Natural killer cell treated with Interleukin-12 subunit alpha and Interleukin-12 subunit beta and Interleukin-15 and Interleukin-18, amount 100 ng/mL, for 72 hours (primary cell): ENCODE results near the gene ANKRD7. TPM values are rescaled to one million over a fixed set of nuclear protein-coding genes. Genes with fewer than 3 reads are reported as not detected.

Experiments
- ATAC-seq, 2 donors: fragments of 150-1000 bp; cut with Tn5 transposase in 1 of 2; sonication (Bioruptor Pico), chemical (Tn5 transposase) in 1 of 2; 2 replicates each; pipeline ENCODE4 v1.10.0; 2021
- DNase-seq: peaks from one replicate; pipeline ENCODE4 v3.0.0; 2022; ENCODE audit warnings: low spot score
- H3K27ac Mint-ChIP-seq, 2 donors: 1 replicate in 1 of 2; 2 replicates in 1 of 2; pipeline ENCODE4 v1.8.0; 2022; ENCODE audit warnings: mixed read lengths in 2 of 2, mild to moderate bottlenecking in 1 of 2, moderate library complexity in 1 of 2
- H3K27me3 Mint-ChIP-seq, 2 donors: 1 replicate in 1 of 2; 2 replicates in 1 of 2; pipeline ENCODE4 v1.8.0; 2022; ENCODE audit warnings: mixed read lengths in 2 of 2
- H3K36me3 Mint-ChIP-seq: one replicate; pipeline ENCODE4 v1.8.0; 2022; ENCODE audit warnings: mixed read lengths
- H3K4me1 Mint-ChIP-seq, 2 donors: 1 replicate in 1 of 2; 2 replicates in 1 of 2; pipeline ENCODE4 v1.8.0; 2022; ENCODE audit warnings: low read depth in 2 of 2, mixed read lengths in 2 of 2, mild to moderate bottlenecking in 1 of 2
- H3K4me3 Mint-ChIP-seq: one replicate; pipeline ENCODE4 v1.8.0; 2022; ENCODE audit warnings: mixed read lengths
- H3K9me3 Mint-ChIP-seq: 2 replicates; pipeline ENCODE4 v1.8.0; 2022; ENCODE audit warnings: mixed read lengths
- total RNA-seq, 2 donors: library from RNA; stranded (reverse); gene quantifications; one replicate each; pipeline ENCODE4 v1.2.3, GENCODE V29; 2022

Gene ANKRD7
- not detected for total RNA-seq

- no peaks in the 10 kb centered on the region for H3K4me1 Mint-ChIP-seq
- no peak for DNase-seq
- no peak within 1 kb of the TSS for H3K27ac Mint-ChIP-seq
- H3K36me3 Mint-ChIP-seq, result no peaks in the 10 kb centered on the region
- H3K27me3 Mint-ChIP-seq, result peaks cover 11 to 20% of the 10 kb centered on the region in 2 donors
- H3K4me3 Mint-ChIP-seq, result no peak within 1 kb of the TSS
- peaks cover 5% of the 10 kb centered on the region for H3K9me3 Mint-ChIP-seq
- ATAC-seq, result no peak
Observed at GRCh38 chr7:118224521-118224920, at the start of gene ANKRD7. TSS of gene ANKRD7 (plus strand) at chr7:118224704. CDS start at chr7:118224831, 127 bp downstream.

GRCh38 chr7:118175740-118176139, 48.8 kb upstream of the ANKRD7 start:
- H3K27ac Mint-ChIP-seq, result no peak overlapping the region
- no peak overlapping the region for H3K4me3 Mint-ChIP-seq
- no peaks in the 10 kb centered on the region for H3K4me1 Mint-ChIP-seq
- H3K9me3 Mint-ChIP-seq, result no peaks in the 10 kb centered on the region
- ATAC-seq (no peak), DNase-seq (no peak)
- peaks cover 16 to 29% of the 10 kb centered on the region in 2 donors for H3K27me3 Mint-ChIP-seq
- H3K36me3 Mint-ChIP-seq, result no peaks in the 10 kb centered on the region

GRCh38 chr7:118179191-118179590, 45.3 kb upstream of the ANKRD7 start:
- no peak overlapping the region for H3K27ac Mint-ChIP-seq
- DNase-seq (no peak), ATAC-seq (no peak)
- H3K9me3 Mint-ChIP-seq, result peaks cover 3% of the 10 kb centered on the region
- H3K4me3 Mint-ChIP-seq, result no peak overlapping the region
- H3K27me3 Mint-ChIP-seq, result peaks cover 0 to 12% of the 10 kb centered on the region in 2 donors
- H3K4me1 Mint-ChIP-seq, result peaks cover 4 to 11% of the 10 kb centered on the region in 2 donors
- H3K36me3 Mint-ChIP-seq, result peaks cover 7% of the 10 kb centered on the region

- ATAC-seq, result no peak
- Mint-ChIP-seq H3K4me3 (peak overlapping the region; percentile 97), H3K27me3 (no peaks in the 10 kb centered on the region), H3K27ac (peak overlapping the region; percentile 96 to 97), H3K36me3 (peaks cover 27% of the 10 kb centered on the region), H3K9me3 (peaks cover 3% of the 10 kb centered on the region), H3K4me1 (peaks cover 26 to 40% of the 10 kb centered on the region in 2 donors)
- DNase-seq, result no peak
Observed at GRCh38 chr7:118182593-118183427, 41.7 kb upstream of the ANKRD7 start.

GRCh38 chr7:118183428-118183785, 41.1 kb upstream of the ANKRD7 start:
- peak; percentile 2 for ATAC-seq
- Mint-ChIP-seq H3K4me1 (peaks cover 30 to 44% of the 10 kb centered on the region in 2 donors), H3K27ac (peak overlapping the region; percentile 96 to 97), H3K27me3 (no peaks in the 10 kb centered on the region), H3K36me3 (peaks cover 33% of the 10 kb centered on the region), H3K9me3 (peaks cover 3% of the 10 kb centered on the region), H3K4me3 (peak overlapping the region; percentile 97)
- DNase-seq, result no peak

- Mint-ChIP-seq H3K4me1 (peaks cover 30 to 44% of the 10 kb centered on the region in 2 donors), H3K27ac (peak within 1 kb of the TSS; percentile 96 to 97), H3K36me3 (peaks cover 33% of the 10 kb centered on the region), H3K27me3 (no peaks in the 10 kb centered on the region), H3K4me3 (peak within 1 kb of the TSS; percentile 97), H3K9me3 (peaks cover 3% of the 10 kb centered on the region)
- DNase-seq, result peak; percentile 96
- ATAC-seq, result peak; percentile 99 to 100
Observed at GRCh38 chr7:118183786-118184564, 40.5 kb upstream of the ANKRD7 start, which contains the start of gene LSM8. TSS of gene LSM8 (plus strand) at chr7:118184164. CDS start at chr7:118184224, 60 bp downstream.

- ATAC-seq (no peak), DNase-seq (no peak)
- Mint-ChIP-seq H3K4me3 (peak overlapping the region; percentile 97), H3K27ac (peak overlapping the region; percentile 96 to 97), H3K36me3 (peaks cover 33% of the 10 kb centered on the region), H3K27me3 (no peaks in the 10 kb centered on the region), H3K4me1 (peaks cover 30 to 44% of the 10 kb centered on the region in 2 donors), H3K9me3 (peaks cover 3% of the 10 kb centered on the region)
Observed at GRCh38 chr7:118184565-118184940, 40.0 kb upstream of the ANKRD7 start.

- DNase-seq (no peak), ATAC-seq (no peak)
- Mint-ChIP-seq H3K4me3 (peak overlapping the region; percentile 97), H3K27ac (peak overlapping the region; percentile 96 to 97), H3K9me3 (peaks cover 3% of the 10 kb centered on the region), H3K27me3 (no peaks in the 10 kb centered on the region), H3K36me3 (peaks cover 33% of the 10 kb centered on the region), H3K4me1 (peaks cover 30 to 44% of the 10 kb centered on the region in 2 donors)
Observed at GRCh38 chr7:118185163-118185860, 39.2 kb upstream of the ANKRD7 start.

GRCh38 chr7:118186501-118186900, 38.0 kb upstream of the ANKRD7 start:
- no peaks in the 10 kb centered on the region for H3K27me3 Mint-ChIP-seq
- DNase-seq (no peak), ATAC-seq (no peak)
- peaks cover 30 to 44% of the 10 kb centered on the region in 2 donors for H3K4me1 Mint-ChIP-seq
- peak overlapping the region; percentile 97 for H3K4me3 Mint-ChIP-seq
- peak overlapping the region; percentile 96 to 97 for H3K27ac Mint-ChIP-seq
- H3K36me3 Mint-ChIP-seq, result peaks cover 35% of the 10 kb centered on the region
- peaks cover 3% of the 10 kb centered on the region for H3K9me3 Mint-ChIP-seq

- no peaks in the 10 kb centered on the region for H3K4me1 Mint-ChIP-seq
- H3K9me3 Mint-ChIP-seq, result no peaks in the 10 kb centered on the region
- ATAC-seq, result no peak
- H3K36me3 Mint-ChIP-seq, result peaks cover 5% of the 10 kb centered on the region
- H3K4me3 Mint-ChIP-seq, result no peak overlapping the region
- no peak overlapping the region for H3K27ac Mint-ChIP-seq
- no peaks in the 10 kb centered on the region for H3K27me3 Mint-ChIP-seq
- DNase-seq, result no peak
Observed at GRCh38 chr7:118194571-118194970, 29.9 kb upstream of the ANKRD7 start.

GRCh38 chr7:118195837-118196474, 28.5 kb upstream of the ANKRD7 start:
- peak; percentile 40 to 68 for ATAC-seq
- no peak overlapping the region for H3K27ac Mint-ChIP-seq

GRCh38 chr7:118202061-118202460, 22.4 kb upstream of the ANKRD7 start:
- no peaks in the 10 kb centered on the region for H3K4me1 Mint-ChIP-seq
- H3K4me3 Mint-ChIP-seq, result no peak overlapping the region
- H3K27ac Mint-ChIP-seq, result no peak overlapping the region
- no peak for ATAC-seq
- no peak for DNase-seq
- H3K9me3 Mint-ChIP-seq, result no peaks in the 10 kb centered on the region
- peaks cover 5 to 7% of the 10 kb centered on the region in 2 donors for H3K27me3 Mint-ChIP-seq
- H3K36me3 Mint-ChIP-seq, result no peaks in the 10 kb centered on the region

More at GRCh38 chr7:118195837-118196474, 28.5 kb upstream of the ANKRD7 start:
- H3K27me3 Mint-ChIP-seq, result no peaks in the 10 kb centered on the region
- H3K4me1 Mint-ChIP-seq, result no peaks in the 10 kb centered on the region
- H3K9me3 Mint-ChIP-seq, result no peaks in the 10 kb centered on the region
- no peak for DNase-seq
- H3K4me3 Mint-ChIP-seq, result no peak overlapping the region
- peaks cover 5% of the 10 kb centered on the region for H3K36me3 Mint-ChIP-seq
